HT-29 (cell line): ENCODE data around the gene CHRDL1. TPM values are rescaled to one million over a fixed set of nuclear protein-coding genes. Genes with fewer than 3 reads are reported as not detected.
"Not testable (repeated sequence)": the region's sequence is repeated elsewhere in the genome, so short reads cannot be mapped to it uniquely, and the experiment has no call there.

ENCODE experiments used
- DNase-seq: peaks from one replicate; pipeline ENCODE4 v3.0.0-alpha.2; 2015; ENCODE audit warnings: low spot score
- total RNA-seq: library from RNA; depleted of rRNA; stranded (reverse); fragments of >200 nt; shearing (Covaris generic); gene quantifications from 2 replicates; pipeline ENCODE4 v1.2.3, GENCODE V29; 2014

The CHRDL1 gene
- total RNA-seq, 1 experiment from 2014 or later, result not detected

DNA sequence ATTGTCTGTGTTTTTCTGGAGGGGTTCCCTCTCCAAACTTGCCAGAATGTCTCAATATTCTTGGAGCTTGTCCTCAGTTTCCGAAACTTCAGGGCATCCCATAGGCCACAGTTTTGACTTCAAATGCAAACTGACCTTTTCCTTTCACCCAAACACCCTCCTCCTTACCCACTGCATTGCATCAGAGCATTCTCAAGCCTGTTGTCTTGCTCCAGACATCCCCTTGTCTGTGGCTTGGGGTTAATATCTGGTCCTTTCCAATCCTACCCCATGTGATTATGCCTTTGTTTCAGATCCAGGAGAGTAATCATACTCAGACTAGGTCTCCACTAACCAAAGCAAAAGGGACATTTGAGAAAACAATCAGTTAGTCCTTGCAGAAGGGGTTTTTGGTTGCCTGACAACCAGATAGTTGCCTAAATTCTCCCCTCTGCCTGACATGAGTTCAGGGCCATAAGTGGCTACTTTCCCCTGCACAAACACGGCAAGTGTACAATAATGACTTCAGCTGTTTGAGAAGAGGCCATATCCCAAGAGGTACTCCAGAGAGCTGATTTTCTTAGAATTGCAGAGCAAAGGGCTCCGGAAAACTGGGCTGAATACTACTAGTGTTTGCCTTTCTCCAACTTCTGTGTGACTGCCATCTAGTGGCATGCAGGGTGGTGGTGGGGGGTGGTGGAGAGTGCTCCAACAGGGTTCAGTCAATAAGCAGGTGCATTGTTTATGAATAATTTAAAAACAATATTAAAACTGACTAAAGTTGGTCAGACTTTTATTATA lies 130.2 kb downstream of the CHRDL1 start:
- peak; percentile 66 for DNase-seq

GRCh38 chrX:110657073-110657472 lies 138.5 kb downstream of the CHRDL1 start:
- no peak for DNase-seq

- DNase-seq, result not testable (repeated sequence)
These were observed 141.3 kb downstream of the CHRDL1 start for GRCh38 chrX:110654280-110654679.

DNA sequence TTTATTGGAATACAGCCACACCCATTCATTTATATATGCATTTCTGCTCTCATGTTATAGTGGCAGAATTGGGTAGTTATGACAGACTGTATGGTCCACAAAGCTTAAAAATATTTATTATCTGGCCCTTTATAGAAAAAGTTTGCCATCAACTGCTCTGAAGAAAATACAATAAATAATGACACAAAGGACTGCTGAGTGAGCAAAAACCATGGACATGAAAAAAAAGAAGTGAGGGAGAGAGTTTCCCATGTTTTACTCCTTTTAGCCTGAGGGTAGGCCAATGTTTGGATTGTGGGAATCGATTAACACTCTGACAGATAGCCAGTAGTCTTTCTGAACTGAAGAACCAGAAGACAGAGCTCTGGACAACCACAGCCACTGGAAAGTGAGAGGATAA lies 149.2 kb downstream of the CHRDL1 start:
- no peak for DNase-seq
